Activated CD4-positive, alpha-beta T cell treated with anti-CD3 and anti-CD28 coated beads for 48 hours (primary cell): ENCODE results near the gene GP1BB.
"Not testable (repeated sequence)": the region's sequence is repeated elsewhere in the genome, so short reads cannot be mapped to it uniquely, and the experiment has no call there.

ENCODE experiments used
- DNase-seq: peaks from one replicate; pipeline ENCODE4 v3.0.0-alpha.2; 2020

GP1BB gene

GRCh38 chr22:19714312-19715187 is 8.8 kb upstream of the GP1BB start, which contains the start of gene SEPTIN5:
Gene SEPTIN5, plus strand, starts transcription at chr22:19714503. Its CDS starts 86 bp downstream, at chr22:19714589.
- DNase-seq = no peak

- DNase-seq = no peak
Observed at GRCh38 chr22:19715188-19715930, 8.0 kb upstream of the GP1BB start.

GRCh38 chr22:19716041-19716828 is 7.1 kb upstream of the GP1BB start:
- no peak for DNase-seq

GRCh38 chr22:19716829-19717105 is 6.6 kb upstream of the GP1BB start:
- DNase-seq = no peak

- DNase-seq = no peak
Observed at GRCh38 chr22:19717181-19717580, 6.2 kb upstream of the GP1BB start.

GRCh38 chr22:19717691-19718455 is 5.5 kb upstream of the GP1BB start:
- DNase-seq = peak; percentile 84

GRCh38 chr22:19718456-19719049 is 4.8 kb upstream of the GP1BB start:
- no peak for DNase-seq

- no peak for DNase-seq
Observed at GRCh38 chr22:19719050-19719482, 4.3 kb upstream of the GP1BB start.

- no peak for DNase-seq
Observed at GRCh38 chr22:19719488-19720021, 3.8 kb upstream of the GP1BB start.

- no peak for DNase-seq
Observed at GRCh38 chr22:19720150-19720827, 3.0 kb upstream of the GP1BB start.

GRCh38 chr22:19720999-19721329 is 2.4 kb upstream of the GP1BB start:
- no peak for DNase-seq

GRCh38 chr22:19721330-19722177 is 1.8 kb upstream of the GP1BB start:
- no peak for DNase-seq

GRCh38 chr22:19722178-19722981 is 959 bp upstream of the GP1BB start:
- no peak for DNase-seq

- no peak for DNase-seq
Observed at GRCh38 chr22:19722982-19723231, 432 bp upstream of the GP1BB start.

GRCh38 chr22:19723983-19724827 is 866 bp downstream of the GP1BB start:
- peak; percentile 72 for DNase-seq

GRCh38 chr22:19724927-19725661 is 1.8 kb downstream of the GP1BB start:
- DNase-seq = no peak

GRCh38 chr22:19726064-19726788 is 2.9 kb downstream of the GP1BB start:
- DNase-seq = not testable (repeated sequence)
